B cell (primary cell): Measurements from ENCODE around the gene BNIP3. TPM values are rescaled to one million over a fixed set of nuclear protein-coding genes. Genes with fewer than 3 reads are reported as not detected.

Experiments
- ATAC-seq: fragments of 200-7000 bp; cut with Tn5 transposase; one replicate; pipeline ENCODE4 v1.10.0; 2021; ENCODE audit warnings: low read depth, mild to moderate bottlenecking, moderate number of reproducible peaks, moderate library complexity
- CTCF ChIA-PET: fragments of 350-600 bp; sonication (Branson Sonifier 250); formaldehyde crosslinking; loops from one replicate; lab custom pipeline; 2021; ENCODE audit warnings: antibody characterized with exemption, inconsistent platforms; lab: Charles Lee
- POLR2A ChIA-PET: fragments of 350-600 bp; sonication (Branson Sonifier 250); formaldehyde crosslinking; loops from one replicate; lab custom pipeline; 2021; ENCODE audit warnings: antibody characterized with exemption; lab: Charles Lee
- DNase-seq: peaks from one replicate; pipeline ENCODE4 v3.0.0; 2013
- H2AFZ ChIP-seq: 2 replicates; pipeline ENCODE4 v1.6.1; 2012; ENCODE audit warnings: mild to moderate bottlenecking, low read depth, low read length; ENCODE audit not compliant: insufficient read depth, poor library complexity, severe bottlenecking
- H3K27ac ChIP-seq, 2 donors: 1 replicate in 1 of 2; 2 replicates in 1 of 2; pipeline ENCODE4 v1.5.1; 2012 to 2013; ENCODE audit warnings: low read length in 2 of 2, mild to moderate bottlenecking in 2 of 2, moderate library complexity in 1 of 2
- H3K27me3 ChIP-seq, 4 experiments: fragments of 200-600 bp in 1 of 4; sonication (generic) in 1 of 4; replicated peaks in 1 of 4; 1 replicate in 2 of 4; 2 replicates in 2 of 4; pipeline versions ENCODE4 v1.6.1 to v1.7.0; 2013 to 2016; ENCODE audit warnings: low read length in 3 of 4, mild to moderate bottlenecking in 2 of 4, mixed read lengths in 1 of 4, moderate library complexity in 1 of 4; ENCODE audit not compliant: insufficient read depth in 4 of 4, control insufficient read depth in 3 of 4; ENCODE audit errors: control extremely low read depth in 1 of 4
- H3K36me3 ChIP-seq, 2 experiments: replicated peaks in 1 of 2; 1 replicate in 1 of 2; 2 replicates in 1 of 2; pipeline versions ENCODE4 v1.6.1 to v1.7.1; 2013; ENCODE audit warnings: low read length in 1 of 2; ENCODE audit not compliant: insufficient read depth in 2 of 2, control insufficient read depth in 1 of 2; ENCODE audit errors: control extremely low read depth in 1 of 2, extremely low read depth in 1 of 2
- H3K4me1 ChIP-seq, 2 donors: fragments of 200-600 bp in 1 of 2; sonication (generic) in 1 of 2; 1 replicate in 1 of 2; 2 replicates in 1 of 2; pipeline versions ENCODE4 v1.5.1 to v1.6.1; 2013 to 2017; ENCODE audit warnings: low read length in 2 of 2; ENCODE audit not compliant: control insufficient read depth in 2 of 2, insufficient read depth in 2 of 2
- H3K4me2 ChIP-seq: replicated peaks from 2 replicates; pipeline ENCODE3; 2012; ENCODE audit warnings: mild to moderate bottlenecking, low read depth, low read length; ENCODE audit not compliant: poor library complexity, severe bottlenecking
- H3K4me3 ChIP-seq, 5 experiments: fragments of 200-600 bp in 1 of 5; sonication (generic) in 1 of 5; 1 replicate in 3 of 5; 2 replicates in 2 of 5; pipeline versions ENCODE4 v1.5.1 to v1.7.0; 2011 to 2016; ENCODE audit warnings: low read length in 4 of 5, mild to moderate bottlenecking in 4 of 5, low read depth in 2 of 5, control low read depth in 1 of 5, moderate library complexity in 1 of 5; ENCODE audit not compliant: insufficient read depth in 1 of 5; ENCODE audit errors: control extremely low read depth in 1 of 5, extremely low read depth in 1 of 5
- H3K79me2 ChIP-seq: fragments of 200-600 bp; sonication (generic); one replicate; pipeline ENCODE4 v1.6.0; 2016; ENCODE audit warnings: low read length; ENCODE audit not compliant: control insufficient read depth, insufficient read depth
- H3K9ac ChIP-seq: fragments of 200-600 bp; sonication (generic); 2 replicates; pipeline ENCODE4 v1.6.1; 2017; ENCODE audit warnings: mild to moderate bottlenecking, low read length, moderate library complexity
- H3K9me3 ChIP-seq, 3 donors: one replicate each; pipeline versions ENCODE4 v1.6.1 to v1.7.1; 2013; ENCODE audit warnings: low read length in 2 of 3; ENCODE audit not compliant: control insufficient read depth in 2 of 3, insufficient read depth in 1 of 3; ENCODE audit errors: control extremely low read depth in 1 of 3
- H4K20me1 ChIP-seq: 2 replicates; pipeline ENCODE4 v1.6.0; 2012; ENCODE audit warnings: mild to moderate bottlenecking, low read length; ENCODE audit not compliant: insufficient read depth, control insufficient read depth, poor library complexity, severe bottlenecking
- H3K27ac Mint-ChIP-seq: one replicate; pipeline ENCODE4 v1.8.0; 2021; ENCODE audit warnings: mixed read lengths
- H3K27me3 Mint-ChIP-seq: one replicate; pipeline ENCODE4 v1.8.0; 2021; ENCODE audit warnings: mixed read lengths
- H3K4me1 Mint-ChIP-seq: one replicate; pipeline ENCODE4 v1.8.0; 2021; ENCODE audit warnings: mixed read lengths
- H3K4me3 Mint-ChIP-seq: one replicate; pipeline ENCODE4 v1.8.0; 2021; ENCODE audit warnings: mixed read lengths
- H3K9me3 Mint-ChIP-seq: one replicate; pipeline ENCODE4 v1.8.0; 2022; ENCODE audit warnings: mixed read lengths; ENCODE audit not compliant: insufficient read depth
- EZH2 ChIP-seq: IDR thresholded peaks from 2 replicates; pipeline ENCODE4 v1.6.1; 2012; ENCODE audit warnings: borderline replicate concordance, low read depth, mild to moderate bottlenecking, moderate library complexity, low read length; ENCODE audit not compliant: insufficient read depth, poor library complexity, severe bottlenecking
- WGBS: methylation state at CpG from one replicate; pipeline ENCODE4 v1.1.5; 2013; ENCODE audit warnings: missing lambda C conversion rate; ENCODE audit not compliant: insufficient coverage; 5-methylcytosine and 5-hydroxymethylcytosine counted together
- intact Hi-C: fragments of 100-400 bp; cut with micrococcal nuclease; formaldehyde crosslinking; loops from one replicate; pipeline ENCODE4 v1.10.0; 2022
- polyA plus RNA-seq: library from polyadenylated mRNA; depleted of rRNA; stranded (reverse); fragments of >200 nt; gene quantifications from 2 replicates; pipeline ENCODE4 v1.2.3, GENCODE V29; 2012
- total RNA-seq, 2 donors: library from RNA; stranded (reverse); fragments of 120-200 nt in 1 of 2; gene quantifications; 1 replicate in 1 of 2; 2 replicates in 1 of 2; pipeline versions ENCODE4 v1.2.3 to v1.2.4, GENCODE V29; 2013 to 2022
- TF ChIP-seq, protein P1 (sequence below): fragments of 200-600 bp; IDR thresholded peaks from one replicate; pipeline ENCODE4 v1.8.0; 2022; ENCODE audit warnings: antibody characterized with exemption, mild to moderate bottlenecking

The BNIP3 gene
- total and polyA plus RNA-seq, 2 donors (not counting 1 experiment from before 2014, with no cell fraction given): 7.1 to 10.9 TPM

DNA sequence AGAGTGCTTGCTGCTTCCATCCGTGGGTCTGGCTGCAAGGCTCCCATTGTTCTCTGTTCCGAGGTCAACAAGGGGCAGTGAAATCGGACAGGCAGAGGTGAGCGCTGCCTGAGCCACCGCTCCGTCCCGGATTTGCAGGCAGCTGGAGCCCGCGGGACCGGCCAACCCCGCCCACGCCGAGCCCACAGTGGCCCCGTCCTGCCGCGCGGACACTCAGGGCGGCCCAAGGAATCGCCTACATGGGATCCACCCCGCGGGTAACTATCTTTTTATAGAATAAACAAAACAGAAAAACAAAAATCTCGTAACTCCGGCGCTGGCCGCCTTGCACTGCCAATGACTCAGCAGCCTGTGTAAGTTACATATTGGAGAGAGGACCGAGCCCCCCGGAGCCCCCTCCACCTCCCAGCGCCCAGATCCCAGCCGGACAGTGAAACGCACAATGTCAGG is 1.9 kb downstream of the BNIP3 start:
- H3K27me3 Mint-ChIP-seq: no peaks in the 10 kb centered on the region
- H3K9ac ChIP-seq: no peak overlapping the region
- H3K4me2 ChIP-seq: no peak overlapping the region
- H3K4me3 ChIP-seq: no peak overlapping the region
- no peak overlapping the region for H3K27ac ChIP-seq
- WGBS: 61% methylated on average over 17 of the region's 30 CpGs
- peaks cover 0 to 8% (median 0%) of the 10 kb centered on the region in 4 experiments for H3K27me3 ChIP-seq
- H3K9me3 Mint-ChIP-seq: no peaks in the 10 kb centered on the region
- ChIA-PET POLR2A (no interaction called here), CTCF (no interaction called here)
- H3K9me3 ChIP-seq: no peaks in the 10 kb centered on the region
- DNase-seq (no peak), ATAC-seq (no peak)
- H4K20me1 ChIP-seq: peaks cover 19% of the 10 kb centered on the region
- no peak overlapping the region for H3K27ac Mint-ChIP-seq
- peaks cover 3% of the 10 kb centered on the region for H3K79me2 ChIP-seq
- H3K4me3 Mint-ChIP-seq: peak overlapping the region; percentile 68
- no peaks in the 10 kb centered on the region for H3K36me3 ChIP-seq
- no peak for TF ChIP-seq EZH2
- TF ChIP-seq, protein P1, sequence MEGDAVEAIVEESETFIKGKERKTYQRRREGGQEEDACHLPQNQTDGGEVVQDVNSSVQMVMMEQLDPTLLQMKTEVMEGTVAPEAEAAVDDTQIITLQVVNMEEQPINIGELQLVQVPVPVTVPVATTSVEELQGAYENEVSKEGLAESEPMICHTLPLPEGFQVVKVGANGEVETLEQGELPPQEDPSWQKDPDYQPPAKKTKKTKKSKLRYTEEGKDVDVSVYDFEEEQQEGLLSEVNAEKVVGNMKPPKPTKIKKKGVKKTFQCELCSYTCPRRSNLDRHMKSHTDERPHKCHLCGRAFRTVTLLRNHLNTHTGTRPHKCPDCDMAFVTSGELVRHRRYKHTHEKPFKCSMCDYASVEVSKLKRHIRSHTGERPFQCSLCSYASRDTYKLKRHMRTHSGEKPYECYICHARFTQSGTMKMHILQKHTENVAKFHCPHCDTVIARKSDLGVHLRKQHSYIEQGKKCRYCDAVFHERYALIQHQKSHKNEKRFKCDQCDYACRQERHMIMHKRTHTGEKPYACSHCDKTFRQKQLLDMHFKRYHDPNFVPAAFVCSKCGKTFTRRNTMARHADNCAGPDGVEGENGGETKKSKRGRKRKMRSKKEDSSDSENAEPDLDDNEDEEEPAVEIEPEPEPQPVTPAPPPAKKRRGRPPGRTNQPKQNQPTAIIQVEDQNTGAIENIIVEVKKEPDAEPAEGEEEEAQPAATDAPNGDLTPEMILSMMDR: no peak
- intact Hi-C loops: loop anchor here (5.0 kb wide), 1 partner anchor 327 kb away; the partner anchor contains the start of gene STK32C
- peaks cover 11 to 17% of the 10 kb centered on the region in 2 donors for H3K4me1 ChIP-seq
- no peak overlapping the region for H2AFZ ChIP-seq
- H3K4me1 Mint-ChIP-seq: peaks cover 17% of the 10 kb centered on the region

DNA sequence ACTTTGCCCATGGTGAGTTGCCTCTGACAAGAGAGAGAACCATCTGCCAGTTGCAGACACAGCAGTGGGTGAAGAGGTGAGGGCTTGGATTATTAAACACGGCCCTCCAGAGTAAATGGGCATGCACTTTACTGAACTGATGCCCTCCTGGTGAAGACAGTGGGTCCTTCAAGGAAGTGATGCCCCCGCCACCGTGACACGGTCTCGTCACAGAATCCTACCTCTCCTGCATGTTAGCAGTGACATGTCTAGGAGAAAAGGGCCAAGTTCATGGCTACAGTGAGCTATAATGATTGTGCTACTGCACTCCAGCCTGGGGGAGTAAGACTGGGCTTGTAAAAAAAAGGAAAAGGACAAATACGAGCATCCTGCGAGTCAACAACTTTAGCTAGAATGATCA is 2.4 kb downstream of the BNIP3 start:
- Histone ChIP-seq H3K9ac (no peak overlapping the region), H3K4me2 (no peak overlapping the region), H3K4me1 (peaks cover 11 to 17% of the 10 kb centered on the region in 2 donors), H3K79me2 (peaks cover 3% of the 10 kb centered on the region), H3K9me3 (no peaks in the 10 kb centered on the region), H3K27me3 (peaks cover 0 to 8% (median 0%) of the 10 kb centered on the region in 4 experiments), H3K27ac (no peak overlapping the region), H4K20me1 (peaks cover 19% of the 10 kb centered on the region), H3K36me3 (no peaks in the 10 kb centered on the region), H2AFZ (no peak overlapping the region), H3K4me3 (no peak overlapping the region)
- CTCF ChIA-PET: no interaction called here
- Mint-ChIP-seq H3K4me3 (peak overlapping the region; percentile 68), H3K27me3 (no peaks in the 10 kb centered on the region), H3K4me1 (peaks cover 17% of the 10 kb centered on the region), H3K9me3 (no peaks in the 10 kb centered on the region), H3K27ac (no peak overlapping the region)
- POLR2A ChIA-PET: no interaction called here
- 79% methylated on average over 3 of the region's 7 CpGs for WGBS
- ATAC-seq (no peak), DNase-seq (no peak)
- TF ChIP-seq EZH2: no peak
- TF ChIP-seq, protein P1: no peak
- intact Hi-C loops: no loop called here
